ENCODE measurements around the gene FLNB.

GRCh38 chr3:58179235-58180098 is 171.2 kb downstream of the FLNB start:
- TF ChIP-seq, protein P1, sequence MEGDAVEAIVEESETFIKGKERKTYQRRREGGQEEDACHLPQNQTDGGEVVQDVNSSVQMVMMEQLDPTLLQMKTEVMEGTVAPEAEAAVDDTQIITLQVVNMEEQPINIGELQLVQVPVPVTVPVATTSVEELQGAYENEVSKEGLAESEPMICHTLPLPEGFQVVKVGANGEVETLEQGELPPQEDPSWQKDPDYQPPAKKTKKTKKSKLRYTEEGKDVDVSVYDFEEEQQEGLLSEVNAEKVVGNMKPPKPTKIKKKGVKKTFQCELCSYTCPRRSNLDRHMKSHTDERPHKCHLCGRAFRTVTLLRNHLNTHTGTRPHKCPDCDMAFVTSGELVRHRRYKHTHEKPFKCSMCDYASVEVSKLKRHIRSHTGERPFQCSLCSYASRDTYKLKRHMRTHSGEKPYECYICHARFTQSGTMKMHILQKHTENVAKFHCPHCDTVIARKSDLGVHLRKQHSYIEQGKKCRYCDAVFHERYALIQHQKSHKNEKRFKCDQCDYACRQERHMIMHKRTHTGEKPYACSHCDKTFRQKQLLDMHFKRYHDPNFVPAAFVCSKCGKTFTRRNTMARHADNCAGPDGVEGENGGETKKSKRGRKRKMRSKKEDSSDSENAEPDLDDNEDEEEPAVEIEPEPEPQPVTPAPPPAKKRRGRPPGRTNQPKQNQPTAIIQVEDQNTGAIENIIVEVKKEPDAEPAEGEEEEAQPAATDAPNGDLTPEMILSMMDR (IDR thresholded peaks at IDR 0.05; ENCODE audit: low read length): no peak
- TF ChIP-seq EZH2 (optimal IDR thresholded peaks at IDR 0.05; ENCODE audit: low read depth, low read length) (no peak), EZH2phosphoT487 (IDR thresholded peaks at IDR 0.05; ENCODE audit: low read length) (no peak)
